Endodermal cell (in vitro differentiated cells): ENCODE data around the gene ADAM30. TPM values are rescaled to one million over a fixed set of nuclear protein-coding genes. Genes with fewer than 3 reads are reported as not detected.

ENCODE experiments used
- DNase-seq: peaks from one replicate; pipeline ENCODE4 v3.0.0-alpha.2; 2017
- H3K27ac ChIP-seq: 2 replicates; pipeline ENCODE4 v1.5.1; 2013; ENCODE audit warnings: mild to moderate bottlenecking, low read depth, low read length, moderate library complexity
- H3K27me3 ChIP-seq: 2 replicates; pipeline ENCODE4 v1.6.1; 2013; ENCODE audit warnings: mild to moderate bottlenecking, low read length, moderate library complexity; ENCODE audit not compliant: insufficient read depth, control insufficient read depth, poor library complexity, severe bottlenecking
- H3K36me3 ChIP-seq: 2 replicates; pipeline ENCODE4 v1.7.0; 2013; ENCODE audit warnings: mild to moderate bottlenecking, low read length, moderate library complexity; ENCODE audit not compliant: control insufficient read depth, insufficient read depth
- H3K4me1 ChIP-seq: one replicate; pipeline ENCODE4 v1.7.0; 2013; ENCODE audit warnings: low read length; ENCODE audit not compliant: control insufficient read depth, insufficient read depth
- H3K4me3 ChIP-seq: 2 replicates; pipeline ENCODE4 v1.5.1; 2013; ENCODE audit warnings: mild to moderate bottlenecking, low read length, moderate library complexity
- H3K9ac ChIP-seq: 2 replicates; pipeline ENCODE4 v1.6.1; 2013; ENCODE audit warnings: mild to moderate bottlenecking, low read length, moderate library complexity; ENCODE audit not compliant: poor library complexity, severe bottlenecking; ENCODE audit errors: extremely low read depth
- H3K9me3 ChIP-seq: 2 replicates; pipeline ENCODE4 v1.6.1; 2013; ENCODE audit warnings: mild to moderate bottlenecking, low read length, moderate library complexity; ENCODE audit not compliant: control insufficient read depth
- H3K27ac Mint-ChIP-seq: 2 replicates; pipeline ENCODE4 v1.8.0; 2020; ENCODE audit warnings: mixed read lengths
- H3K27me3 Mint-ChIP-seq: 2 replicates; pipeline ENCODE4 v1.8.0; 2021; ENCODE audit warnings: mild to moderate bottlenecking, mixed read lengths; ENCODE audit not compliant: insufficient read depth
- H3K36me3 Mint-ChIP-seq: 2 replicates; pipeline ENCODE4 v1.8.0; 2020; ENCODE audit warnings: low read depth, mixed read lengths
- H3K4me1 Mint-ChIP-seq: 2 replicates; pipeline ENCODE4 v1.8.0; 2020; ENCODE audit warnings: mixed read lengths
- H3K4me3 Mint-ChIP-seq: 2 replicates; pipeline ENCODE4 v1.8.0; 2020; ENCODE audit warnings: mild to moderate bottlenecking, moderate library complexity, mixed read lengths
- H3K9me3 Mint-ChIP-seq: 2 replicates; pipeline ENCODE4 v1.8.0; 2020; ENCODE audit warnings: mild to moderate bottlenecking, mixed read lengths
- WGBS, 2 experiments: methylation state at CpG; one replicate each; pipeline versions ENCODE4 v1.1.5 to v1.1.7; 2013; ENCODE audit warnings: missing lambda C conversion rate in 2 of 2, mixed read lengths in 1 of 2; ENCODE audit not compliant: insufficient coverage in 1 of 2, insufficient read length in 1 of 2; 5-methylcytosine and 5-hydroxymethylcytosine counted together
- total RNA-seq, 2 donors: library from RNA; stranded (reverse); fragmentation: NEBNext Ultra II Directional in 1 of 2; extraction: Animal tissue kit (Norgen Biotek cat#: 25700) in 1 of 2; gene quantifications; 2 replicates in 1 of 2; 3 replicates in 1 of 2; pipeline ENCODE4 v1.2.1, GENCODE V29; 2021
- TF ChIP-seq, protein P1 (sequence below): fragments of 200-600 bp; sonication (generic); conservative IDR thresholded peaks from 2 replicates; pipeline ENCODE4 v1.5.0; 2021; ENCODE audit warnings: antibody characterized with exemption, mild to moderate bottlenecking

The ADAM30 gene
- total RNA-seq, 2 donors from 2014 or later: not detected

- Mint-ChIP-seq H3K4me1 (peaks cover 4% of the 10 kb centered on the region), H3K4me3 (no peak overlapping the region), H3K9me3 (no peaks in the 10 kb centered on the region), H3K27ac (no peak overlapping the region), H3K36me3 (no peaks in the 10 kb centered on the region), H3K27me3 (peaks cover 5% of the 10 kb centered on the region)
- no peaks in the 10 kb centered on the region for H3K9me3 ChIP-seq
- H3K27me3 ChIP-seq: no peaks in the 10 kb centered on the region
- no peak for DNase-seq
- no peak overlapping the region for H3K27ac ChIP-seq
- no peaks in the 10 kb centered on the region for H3K36me3 ChIP-seq
- no peak overlapping the region for H3K9ac ChIP-seq
- 82 to 100% methylated on average over 1 to 2 of the region's 2 CpGs for WGBS, 2 experiments
- no peaks in the 10 kb centered on the region for H3K4me1 ChIP-seq
- TF ChIP-seq, protein P1, sequence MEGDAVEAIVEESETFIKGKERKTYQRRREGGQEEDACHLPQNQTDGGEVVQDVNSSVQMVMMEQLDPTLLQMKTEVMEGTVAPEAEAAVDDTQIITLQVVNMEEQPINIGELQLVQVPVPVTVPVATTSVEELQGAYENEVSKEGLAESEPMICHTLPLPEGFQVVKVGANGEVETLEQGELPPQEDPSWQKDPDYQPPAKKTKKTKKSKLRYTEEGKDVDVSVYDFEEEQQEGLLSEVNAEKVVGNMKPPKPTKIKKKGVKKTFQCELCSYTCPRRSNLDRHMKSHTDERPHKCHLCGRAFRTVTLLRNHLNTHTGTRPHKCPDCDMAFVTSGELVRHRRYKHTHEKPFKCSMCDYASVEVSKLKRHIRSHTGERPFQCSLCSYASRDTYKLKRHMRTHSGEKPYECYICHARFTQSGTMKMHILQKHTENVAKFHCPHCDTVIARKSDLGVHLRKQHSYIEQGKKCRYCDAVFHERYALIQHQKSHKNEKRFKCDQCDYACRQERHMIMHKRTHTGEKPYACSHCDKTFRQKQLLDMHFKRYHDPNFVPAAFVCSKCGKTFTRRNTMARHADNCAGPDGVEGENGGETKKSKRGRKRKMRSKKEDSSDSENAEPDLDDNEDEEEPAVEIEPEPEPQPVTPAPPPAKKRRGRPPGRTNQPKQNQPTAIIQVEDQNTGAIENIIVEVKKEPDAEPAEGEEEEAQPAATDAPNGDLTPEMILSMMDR: no peak
- no peak overlapping the region for H3K4me3 ChIP-seq
Measured at GRCh38 chr1:119874186-119874585, 22.1 kb downstream of the ADAM30 start.

- Mint-ChIP-seq H3K36me3 (no peaks in the 10 kb centered on the region), H3K9me3 (no peaks in the 10 kb centered on the region), H3K4me3 (no peak overlapping the region), H3K27ac (no peak overlapping the region), H3K27me3 (peaks cover 5% of the 10 kb centered on the region), H3K4me1 (peaks cover 4% of the 10 kb centered on the region)
- 88 to 97% methylated on average over 3 to 4 of the region's 4 CpGs for WGBS, 2 experiments
- TF ChIP-seq, protein P1: no peak
- no peak overlapping the region for H3K4me3 ChIP-seq
- no peaks in the 10 kb centered on the region for H3K9me3 ChIP-seq
- no peak overlapping the region for H3K9ac ChIP-seq
- no peaks in the 10 kb centered on the region for H3K27me3 ChIP-seq
- H3K36me3 ChIP-seq: no peaks in the 10 kb centered on the region
- H3K27ac ChIP-seq: no peak overlapping the region
- H3K4me1 ChIP-seq: no peaks in the 10 kb centered on the region
- DNase-seq: no peak
Measured at GRCh38 chr1:119873135-119874015, 22.9 kb downstream of the ADAM30 start.

GRCh38 chr1:119871881-119872280 is 24.4 kb downstream of the ADAM30 start:
- 89 to 93% methylated on average over 3 to 4 of the region's 4 CpGs for WGBS, 2 experiments
- H3K27ac Mint-ChIP-seq: no peak overlapping the region
- H3K9me3 ChIP-seq: no peaks in the 10 kb centered on the region
- H3K36me3 ChIP-seq: no peaks in the 10 kb centered on the region
- H3K4me1 ChIP-seq: no peaks in the 10 kb centered on the region
- H3K9ac ChIP-seq: no peak overlapping the region
- no peak for DNase-seq
- TF ChIP-seq, protein P1: no peak
- no peaks in the 10 kb centered on the region for H3K27me3 ChIP-seq
- H3K4me3 ChIP-seq: no peak overlapping the region
- no peak overlapping the region for H3K27ac ChIP-seq
- H3K4me3 Mint-ChIP-seq: no peak overlapping the region
- H3K4me1 Mint-ChIP-seq: peaks cover 4% of the 10 kb centered on the region
- H3K9me3 Mint-ChIP-seq: no peaks in the 10 kb centered on the region
- H3K36me3 Mint-ChIP-seq: no peaks in the 10 kb centered on the region
- H3K27me3 Mint-ChIP-seq: peaks cover 5% of the 10 kb centered on the region
